Measurements from ENCODE around the gene TJP1.

GRCh38 chr15:29840926-29841325 lies 18.7 kb upstream of the TJP1 start:
- TF ChIP-seq CTCF (tag by site-specific recombination; IDR thresholded peaks at IDR 0.05): no peak
- no peak for TF ChIP-seq HOXA7 (CRISPR knock-in tag; IDR thresholded peaks at IDR 0.05; ENCODE audit: borderline replicate concordance)
- TF ChIP-seq ZNF549 (tag by site-specific recombination; IDR thresholded peaks at IDR 0.05): no peak
- no peak for TF ChIP-seq ZBTB1 (tag by site-specific recombination; IDR thresholded peaks at IDR 0.05)
